Measurements from ENCODE around the gene RNU6-9. TPM values are rescaled to one million over a fixed set of nuclear protein-coding genes. Genes with fewer than 3 reads are reported as not detected.

The RNU6-9 gene
- total RNA-seq, 4 donors from 2014 or later, result not detected

- TF ChIP-seq, protein P1, sequence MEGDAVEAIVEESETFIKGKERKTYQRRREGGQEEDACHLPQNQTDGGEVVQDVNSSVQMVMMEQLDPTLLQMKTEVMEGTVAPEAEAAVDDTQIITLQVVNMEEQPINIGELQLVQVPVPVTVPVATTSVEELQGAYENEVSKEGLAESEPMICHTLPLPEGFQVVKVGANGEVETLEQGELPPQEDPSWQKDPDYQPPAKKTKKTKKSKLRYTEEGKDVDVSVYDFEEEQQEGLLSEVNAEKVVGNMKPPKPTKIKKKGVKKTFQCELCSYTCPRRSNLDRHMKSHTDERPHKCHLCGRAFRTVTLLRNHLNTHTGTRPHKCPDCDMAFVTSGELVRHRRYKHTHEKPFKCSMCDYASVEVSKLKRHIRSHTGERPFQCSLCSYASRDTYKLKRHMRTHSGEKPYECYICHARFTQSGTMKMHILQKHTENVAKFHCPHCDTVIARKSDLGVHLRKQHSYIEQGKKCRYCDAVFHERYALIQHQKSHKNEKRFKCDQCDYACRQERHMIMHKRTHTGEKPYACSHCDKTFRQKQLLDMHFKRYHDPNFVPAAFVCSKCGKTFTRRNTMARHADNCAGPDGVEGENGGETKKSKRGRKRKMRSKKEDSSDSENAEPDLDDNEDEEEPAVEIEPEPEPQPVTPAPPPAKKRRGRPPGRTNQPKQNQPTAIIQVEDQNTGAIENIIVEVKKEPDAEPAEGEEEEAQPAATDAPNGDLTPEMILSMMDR (IDR thresholded peaks at IDR 0.05; ENCODE audit: low read depth), result no peak
Measured at GRCh38 chr19:901216-902092, 8.2 kb downstream of the RNU6-9 start.

- TF ChIP-seq, protein P1 (IDR thresholded peaks at IDR 0.05; ENCODE audit: low read depth), result no peak
Measured at GRCh38 chr19:902093-902370, 8.7 kb downstream of the RNU6-9 start.

- TF ChIP-seq, protein P1 (IDR thresholded peaks at IDR 0.05; ENCODE audit: low read depth), result no peak
Measured at GRCh38 chr19:902446-903226, 9.4 kb downstream of the RNU6-9 start.

GRCh38 chr19:903266-903797 lies 10.0 kb downstream of the RNU6-9 start:
- TF ChIP-seq, protein P1 (IDR thresholded peaks at IDR 0.05; ENCODE audit: low read depth), result no peak

DNA sequence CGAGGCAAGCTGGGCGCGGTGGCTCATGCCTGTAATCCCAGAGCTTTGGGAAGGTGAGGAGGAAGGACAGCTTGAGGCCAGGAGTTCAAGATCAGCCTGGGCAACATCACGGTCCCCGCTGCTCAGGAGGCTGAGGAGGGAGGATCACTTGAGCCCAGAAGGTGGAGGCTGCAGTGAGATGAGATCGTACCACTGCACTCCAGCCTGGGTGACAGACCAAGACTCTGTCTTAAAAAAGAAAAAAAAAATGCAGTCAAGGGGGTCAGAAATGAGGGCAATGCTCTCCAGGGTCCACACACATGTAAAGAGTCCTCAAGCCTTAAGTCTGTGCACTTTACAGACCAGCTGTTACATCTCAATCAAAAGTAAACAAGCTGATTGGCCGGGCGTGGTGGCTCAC lies 11.3 kb downstream of the RNU6-9 start:
- TF ChIP-seq, protein P1 (IDR thresholded peaks at IDR 0.05; ENCODE audit: low read depth), result no peak

DNA sequence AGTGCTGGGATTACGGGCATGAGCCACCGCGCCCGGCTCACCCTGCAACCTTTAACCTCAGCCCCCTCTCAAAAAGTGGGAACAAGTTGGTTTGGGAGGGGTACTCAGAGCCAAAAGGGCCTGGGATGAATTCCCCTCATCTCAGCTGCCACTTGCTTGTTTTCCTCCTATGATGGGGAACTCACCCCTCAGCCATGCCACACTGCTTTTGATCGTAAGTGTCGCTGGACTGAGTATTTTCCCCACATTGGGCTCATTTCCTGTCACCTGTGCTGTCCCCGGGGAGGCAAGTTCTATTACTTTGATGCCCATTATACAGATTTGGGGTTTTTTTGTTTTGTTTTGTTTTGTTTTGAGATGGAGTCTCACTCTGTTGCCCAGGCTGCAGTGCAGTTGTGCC lies 13.2 kb downstream of the RNU6-9 start:
- TF ChIP-seq, protein P1 (IDR thresholded peaks at IDR 0.05; ENCODE audit: low read depth), result no peak
